CD4-positive, alpha-beta T cell treated with Interleukin-4 for 1 hour (primary cell): ENCODE results near the gene CLDN11.

Source experiments
- DNase-seq, 2 donors: peaks; one replicate each; pipeline ENCODE4 v3.0.0-alpha.2; 2020 to 2022

Gene CLDN11

GRCh38 chr3:170428095-170428494 lies 9.4 kb downstream of the CLDN11 start:
- DNase-seq: no peak

- DNase-seq: no peak
These were observed 10.4 kb downstream of the CLDN11 start for GRCh38 chr3:170429050-170429449.

- no peak for DNase-seq
These were observed 12.4 kb downstream of the CLDN11 start for GRCh38 chr3:170431054-170431453.

- DNase-seq: no peak
These were observed 13.7 kb downstream of the CLDN11 start for GRCh38 chr3:170432416-170432815.

GRCh38 chr3:170436697-170437096 lies 18.0 kb downstream of the CLDN11 start:
- DNase-seq: no peak

- DNase-seq: no peak
These were observed 18.5 kb downstream of the CLDN11 start for GRCh38 chr3:170437176-170437575.

GRCh38 chr3:170437696-170438407 lies 19.2 kb downstream of the CLDN11 start:
- no peak for DNase-seq

GRCh38 chr3:170438836-170439235 lies 20.2 kb downstream of the CLDN11 start:
- DNase-seq: no peak

GRCh38 chr3:170440344-170440743 lies 21.7 kb downstream of the CLDN11 start:
- no peak for DNase-seq

- DNase-seq: no peak
These were observed 22.7 kb downstream of the CLDN11 start for GRCh38 chr3:170441412-170441811.

GRCh38 chr3:170442947-170443346 lies 24.3 kb downstream of the CLDN11 start:
- no peak for DNase-seq

- no peak for DNase-seq
These were observed 24.8 kb downstream of the CLDN11 start for GRCh38 chr3:170443457-170443856.

GRCh38 chr3:170448584-170448983 lies 29.9 kb downstream of the CLDN11 start:
- DNase-seq: no peak

GRCh38 chr3:170450039-170450438 lies 31.4 kb downstream of the CLDN11 start:
- DNase-seq: no peak

- DNase-seq: no peak
These were observed 35.8 kb downstream of the CLDN11 start for GRCh38 chr3:170454509-170454908.

- no peak for DNase-seq
These were observed 39.6 kb downstream of the CLDN11 start for GRCh38 chr3:170458285-170458684.

- DNase-seq: no peak
These were observed 44.3 kb downstream of the CLDN11 start for GRCh38 chr3:170463011-170463410.

- DNase-seq: no peak
These were observed 47.3 kb downstream of the CLDN11 start for GRCh38 chr3:170465955-170466354.

- DNase-seq: no peak
These were observed 48.3 kb downstream of the CLDN11 start for GRCh38 chr3:170467007-170467406.

- DNase-seq: no peak
These were observed 49.0 kb downstream of the CLDN11 start for GRCh38 chr3:170467571-170468147.

- DNase-seq: no peak
These were observed 50.7 kb downstream of the CLDN11 start for GRCh38 chr3:170469151-170470062.

- DNase-seq: no peak
These were observed 51.7 kb downstream of the CLDN11 start for GRCh38 chr3:170470063-170471016.

GRCh38 chr3:170471149-170471548 lies 52.5 kb downstream of the CLDN11 start:
- DNase-seq: no peak
